Adipocyte (in vitro differentiated cells): ENCODE measurements around the gene MRPS27.
A peak's percentile ranks its signal among the peaks of the same experiment; 100 is the strongest.

ENCODE experiments used
- DNase-seq: peaks from one replicate; pipeline ENCODE4 v3.0.0-alpha.2; 2015; ENCODE audit warnings: low read depth
- H3K27me3 ChIP-seq: replicated peaks from 2 replicates; pipeline ENCODE4 v1.7.0; 2013; ENCODE audit warnings: mild to moderate bottlenecking, low read length, moderate library complexity; ENCODE audit not compliant: control insufficient read depth, insufficient read depth
- H3K36me3 ChIP-seq: 2 replicates; pipeline ENCODE4 v1.7.0; 2013; ENCODE audit warnings: low read length, mild to moderate bottlenecking, moderate library complexity; ENCODE audit not compliant: control insufficient read depth, insufficient read depth, severe bottlenecking
- H3K4me1 ChIP-seq: 2 replicates; pipeline ENCODE4 v1.7.0; 2013; ENCODE audit warnings: mild to moderate bottlenecking, low read length, moderate library complexity; ENCODE audit not compliant: control insufficient read depth, insufficient read depth
- H3K4me3 ChIP-seq: 2 replicates; pipeline ENCODE4 v1.7.0; 2013; ENCODE audit warnings: mild to moderate bottlenecking, low read length, moderate library complexity
- H3K9ac ChIP-seq: 2 replicates; pipeline ENCODE4 v1.7.0; 2013; ENCODE audit warnings: mild to moderate bottlenecking, low read length, moderate library complexity
- H3K9me3 ChIP-seq: 2 replicates; pipeline ENCODE4 v1.7.0; 2013; ENCODE audit warnings: mild to moderate bottlenecking, low read length, moderate library complexity; ENCODE audit not compliant: control insufficient read depth

MRPS27 gene

GRCh38 chr5:72288924-72289323 lies 31.1 kb downstream of the MRPS27 start:
- Histone ChIP-seq H3K4me1 (peaks cover 11% of the 10 kb centered on the region), H3K27me3 (no peaks in the 10 kb centered on the region), H3K4me3 (no peak overlapping the region), H3K9me3 (no peaks in the 10 kb centered on the region), H3K36me3 (peaks cover 24% of the 10 kb centered on the region), H3K9ac (no peak overlapping the region)
- DNase-seq, result no peak

DNA sequence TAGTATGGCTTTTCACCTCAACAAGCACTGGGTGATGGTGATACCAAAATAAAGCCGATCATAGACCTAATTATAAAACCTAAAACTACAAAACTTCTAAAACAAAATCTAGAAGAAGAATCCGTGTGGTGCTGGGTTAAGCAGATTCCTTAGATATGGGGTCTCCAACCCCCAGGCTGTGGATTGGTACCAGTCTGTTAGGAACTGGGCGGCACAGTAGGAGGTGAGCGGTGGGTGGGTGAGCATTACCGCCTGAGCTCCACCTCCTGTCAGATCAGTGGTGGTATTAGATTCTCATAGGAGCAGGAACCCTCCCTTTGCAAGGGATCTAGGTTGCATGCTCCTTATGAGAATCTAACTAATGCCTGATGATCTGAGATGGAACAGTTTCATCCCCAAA lies 33.2 kb downstream of the MRPS27 start:
- Histone ChIP-seq H3K4me3 (no peak overlapping the region), H3K9me3 (no peaks in the 10 kb centered on the region), H3K27me3 (no peaks in the 10 kb centered on the region), H3K36me3 (peaks cover 18% of the 10 kb centered on the region), H3K4me1 (peaks cover 17% of the 10 kb centered on the region), H3K9ac (no peak overlapping the region)
- DNase-seq, result no peak

DNA sequence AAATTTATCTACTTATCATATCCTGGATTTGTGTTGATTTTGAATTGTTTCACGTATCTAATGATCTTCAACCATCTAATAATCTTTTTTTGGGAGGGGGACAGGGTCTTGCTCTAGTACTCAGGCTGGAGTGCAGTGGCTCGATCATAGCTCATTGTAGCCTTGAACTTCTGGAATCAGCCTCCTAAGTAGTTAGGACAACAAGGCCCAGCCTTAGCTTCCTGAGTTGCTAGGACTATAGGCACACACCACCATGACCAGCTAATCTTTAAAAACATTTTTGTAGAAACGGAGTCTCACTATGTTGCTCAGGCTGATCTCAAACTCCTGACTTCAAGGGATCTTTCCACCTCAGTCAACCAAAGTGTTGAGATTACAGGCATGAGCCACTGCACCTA lies 34.6 kb downstream of the MRPS27 start:
- no peak for DNase-seq
- H3K36me3 ChIP-seq, result peaks cover 14% of the 10 kb centered on the region
- H3K4me1 ChIP-seq, result peaks cover 31% of the 10 kb centered on the region
- no peak overlapping the region for H3K9ac ChIP-seq
- H3K4me3 ChIP-seq, result no peak overlapping the region
- H3K9me3 ChIP-seq, result no peaks in the 10 kb centered on the region
- H3K27me3 ChIP-seq, result no peaks in the 10 kb centered on the region

DNA sequence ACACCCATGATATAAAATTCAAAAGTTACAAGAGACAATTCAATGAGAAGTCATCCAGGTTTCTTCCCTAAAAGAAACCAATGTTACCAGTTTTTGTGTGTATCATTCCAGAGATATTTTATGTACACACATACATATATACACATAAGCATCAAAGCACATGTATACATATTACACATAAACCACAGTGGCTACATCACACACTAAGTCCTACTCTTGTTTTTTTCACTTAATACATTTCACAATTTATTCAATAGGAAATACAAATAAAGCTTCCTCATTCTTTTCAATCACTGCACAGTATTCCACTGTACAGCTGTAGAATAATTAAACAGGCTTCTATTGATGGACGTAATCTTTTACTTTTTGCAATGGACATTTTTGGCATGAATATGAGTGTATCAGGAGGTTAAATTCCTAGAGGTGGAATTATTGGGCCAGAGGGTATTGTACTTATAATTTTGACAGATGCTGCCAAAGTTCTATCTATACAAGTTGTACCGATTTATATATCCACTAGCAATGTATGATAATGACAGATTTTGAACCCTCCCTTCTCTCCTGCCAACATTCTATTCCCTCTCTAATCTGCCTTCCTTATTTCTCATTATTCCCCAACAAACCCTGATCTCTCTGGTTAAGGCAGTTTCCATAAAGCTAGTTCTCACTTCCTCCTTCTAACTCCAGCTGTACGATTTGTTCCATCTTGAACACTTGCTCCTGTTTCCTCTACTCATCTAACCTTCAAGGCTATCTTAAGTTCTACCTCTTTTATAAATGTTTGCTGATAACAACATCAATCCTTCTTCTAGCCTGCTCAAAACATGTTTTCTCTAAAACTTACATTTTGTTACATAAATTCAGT lies 35.2 kb downstream of the MRPS27 start:
- no peak overlapping the region for H3K9ac ChIP-seq
- H3K27me3 ChIP-seq, result no peaks in the 10 kb centered on the region
- H3K36me3 ChIP-seq, result peaks cover 8% of the 10 kb centered on the region
- peaks cover 35% of the 10 kb centered on the region for H3K4me1 ChIP-seq
- no peaks in the 10 kb centered on the region for H3K9me3 ChIP-seq
- no peak overlapping the region for H3K4me3 ChIP-seq
- no peak for DNase-seq

- Histone ChIP-seq H3K36me3 (peaks cover 9% of the 10 kb centered on the region), H3K4me1 (peaks cover 35% of the 10 kb centered on the region)
- DNase-seq, result no peak
Measured at GRCh38 chr5:72283358-72283757, 36.7 kb downstream of the MRPS27 start.

DNA sequence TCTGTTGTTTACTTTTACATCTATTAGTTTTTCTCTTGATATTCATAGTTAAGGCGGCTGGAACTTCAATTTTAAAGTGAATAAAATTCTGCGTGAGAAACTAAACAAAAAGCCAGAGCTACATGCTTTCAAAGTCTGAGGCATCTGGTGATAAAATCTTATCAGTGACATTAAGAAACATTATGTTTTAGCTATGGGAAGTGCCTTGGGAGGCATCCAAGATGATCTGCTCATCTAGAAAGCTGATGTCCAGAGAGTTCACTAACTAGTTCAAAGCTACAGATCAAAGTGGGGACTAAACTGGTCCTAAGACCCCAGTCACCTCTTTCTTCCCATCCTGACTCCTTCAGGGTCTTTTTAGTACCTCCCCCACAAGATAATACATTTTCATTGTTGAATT lies 37.2 kb downstream of the MRPS27 start:
- H3K27me3 ChIP-seq, result no peaks in the 10 kb centered on the region
- H3K4me1 ChIP-seq, result peaks cover 35% of the 10 kb centered on the region
- peak overlapping the region; percentile 77 for H3K9ac ChIP-seq
- peak; percentile 62 for DNase-seq
- H3K9me3 ChIP-seq, result no peaks in the 10 kb centered on the region
- peaks cover 7% of the 10 kb centered on the region for H3K36me3 ChIP-seq
- H3K4me3 ChIP-seq, result peak overlapping the region; percentile 2

More at GRCh38 chr5:72283358-72283757, 36.7 kb downstream of the MRPS27 start:
- H3K27me3 ChIP-seq, result no peaks in the 10 kb centered on the region
- H3K9ac ChIP-seq, result peak overlapping the region; percentile 77
- no peaks in the 10 kb centered on the region for H3K9me3 ChIP-seq
- H3K4me3 ChIP-seq, result no peak overlapping the region

GRCh38 chr5:72281764-72282499 lies 38.1 kb downstream of the MRPS27 start:
- Histone ChIP-seq H3K4me1 (peaks cover 35% of the 10 kb centered on the region), H3K36me3 (peaks cover 7% of the 10 kb centered on the region), H3K27me3 (no peaks in the 10 kb centered on the region), H3K9ac (peak overlapping the region; percentile 77), H3K9me3 (no peaks in the 10 kb centered on the region), H3K4me3 (peak overlapping the region; percentile 17)
- peak; percentile 96 for DNase-seq

- DNase-seq, result no peak
- Histone ChIP-seq H3K4me3 (peak overlapping the region; percentile 17), H3K9ac (peak overlapping the region; percentile 77), H3K9me3 (peaks cover under 1% of the 10 kb centered on the region), H3K27me3 (no peaks in the 10 kb centered on the region), H3K36me3 (peaks cover 8% of the 10 kb centered on the region), H3K4me1 (peaks cover 35% of the 10 kb centered on the region)
Measured at GRCh38 chr5:72281430-72281763, 38.6 kb downstream of the MRPS27 start.

DNA sequence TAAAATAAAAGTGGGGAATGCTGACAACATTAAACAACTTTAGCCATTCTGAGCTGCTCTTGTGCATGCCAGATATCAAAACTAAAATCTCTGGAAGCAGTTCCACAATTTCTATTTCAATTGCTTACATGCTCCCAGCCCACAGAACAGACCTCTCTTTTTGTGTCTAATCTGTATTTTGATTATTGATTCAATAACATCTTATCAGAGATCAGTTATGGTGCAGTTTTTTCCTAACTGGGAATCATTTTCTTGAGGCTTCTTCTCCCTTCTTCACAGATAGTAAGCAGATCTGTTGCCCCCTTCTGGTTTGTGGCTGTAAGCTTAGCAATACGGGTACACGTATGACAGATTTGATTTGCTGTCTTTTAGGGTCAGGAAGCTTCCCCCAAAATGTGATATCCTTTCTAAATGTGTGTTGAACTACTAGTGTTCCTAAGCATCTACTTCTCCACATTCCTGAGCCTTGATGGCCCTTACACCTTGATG lies 39.4 kb downstream of the MRPS27 start:
- H3K4me1 ChIP-seq, result peaks cover 35% of the 10 kb centered on the region

GRCh38 chr5:72276219-72276752 lies 43.8 kb downstream of the MRPS27 start:
- Histone ChIP-seq H3K36me3 (peaks cover 18% of the 10 kb centered on the region), H3K4me3 (no peak overlapping the region), H3K4me1 (peaks cover 15% of the 10 kb centered on the region), H3K9me3 (peaks cover 6% of the 10 kb centered on the region), H3K9ac (no peak overlapping the region), H3K27me3 (no peaks in the 10 kb centered on the region)
- no peak for DNase-seq

More for the DNA sequence above, 39.4 kb downstream of the MRPS27 start:
- Histone ChIP-seq H3K4me3 (no peak overlapping the region), H3K27me3 (no peaks in the 10 kb centered on the region), H3K9ac (peak overlapping the region; percentile 77), H3K9me3 (peaks cover 6% of the 10 kb centered on the region), H3K36me3 (peaks cover 13% of the 10 kb centered on the region)
- peak; percentile 68 for DNase-seq

- Histone ChIP-seq H3K4me3 (no peak overlapping the region), H3K27me3 (no peaks in the 10 kb centered on the region), H3K9me3 (peaks cover 6% of the 10 kb centered on the region), H3K36me3 (peaks cover 10% of the 10 kb centered on the region), H3K4me1 (peaks cover 5% of the 10 kb centered on the region), H3K9ac (no peak overlapping the region)
- DNase-seq, result no peak
Measured at GRCh38 chr5:72273547-72273946, 46.5 kb downstream of the MRPS27 start.
